ENCODE results near the gene CDK14. TPM values are rescaled to one million over a fixed set of nuclear protein-coding genes. Genes with fewer than 3 reads are reported as not detected.

The CDK14 gene
- total and polyA plus RNA-seq, 10 of the 15 experiments (the other 5 are each of a cell fraction or from before 2014, with no cell fraction given) = 6.5 to 61.3 (median 24.2) TPM

DNA sequence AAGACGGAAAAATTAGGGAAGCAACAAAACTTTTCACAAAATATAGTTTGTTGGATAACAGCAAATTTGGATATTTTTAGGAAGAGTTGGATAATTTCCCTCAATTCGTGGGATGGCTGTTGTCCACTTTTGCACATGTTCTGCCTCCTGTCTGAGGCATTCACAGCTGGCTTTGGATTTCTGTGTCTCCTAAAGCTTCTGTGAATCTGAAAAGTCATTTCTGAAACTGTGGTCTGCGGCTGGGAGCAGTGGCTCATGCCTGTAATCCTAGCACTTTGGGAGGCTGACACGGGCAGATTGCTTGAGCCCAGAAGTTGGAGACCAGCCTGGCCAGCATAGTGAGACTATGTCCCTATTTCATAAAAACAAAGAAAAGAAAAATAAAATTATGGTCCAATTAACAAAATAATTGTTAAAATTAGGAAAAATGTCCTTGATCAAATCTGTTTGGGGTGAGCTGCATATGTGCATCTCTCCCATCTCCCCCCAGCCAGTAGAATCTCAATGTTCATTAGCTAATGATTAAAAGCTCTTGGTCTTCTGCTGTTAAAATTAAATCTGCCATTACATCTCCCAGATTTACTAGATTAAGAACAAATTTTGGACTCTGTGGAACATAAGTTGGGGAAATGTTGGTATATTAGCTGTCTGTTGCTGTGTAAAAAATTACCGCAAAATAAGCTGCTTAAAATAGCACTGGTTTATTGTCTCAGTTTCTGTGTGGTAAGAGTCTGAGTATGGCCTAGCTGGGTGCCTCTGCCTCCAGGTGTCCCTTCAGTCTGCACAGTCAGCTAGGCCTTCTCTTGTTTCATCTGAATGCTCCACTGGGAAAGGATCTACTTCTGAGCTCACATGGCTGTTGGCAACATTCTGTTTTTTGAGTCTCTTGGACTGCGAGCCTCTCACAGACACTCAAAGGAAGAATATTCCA, 336.1 kb downstream of the CDK14 start (continued):
- TF ChIP-seq, protein P1, sequence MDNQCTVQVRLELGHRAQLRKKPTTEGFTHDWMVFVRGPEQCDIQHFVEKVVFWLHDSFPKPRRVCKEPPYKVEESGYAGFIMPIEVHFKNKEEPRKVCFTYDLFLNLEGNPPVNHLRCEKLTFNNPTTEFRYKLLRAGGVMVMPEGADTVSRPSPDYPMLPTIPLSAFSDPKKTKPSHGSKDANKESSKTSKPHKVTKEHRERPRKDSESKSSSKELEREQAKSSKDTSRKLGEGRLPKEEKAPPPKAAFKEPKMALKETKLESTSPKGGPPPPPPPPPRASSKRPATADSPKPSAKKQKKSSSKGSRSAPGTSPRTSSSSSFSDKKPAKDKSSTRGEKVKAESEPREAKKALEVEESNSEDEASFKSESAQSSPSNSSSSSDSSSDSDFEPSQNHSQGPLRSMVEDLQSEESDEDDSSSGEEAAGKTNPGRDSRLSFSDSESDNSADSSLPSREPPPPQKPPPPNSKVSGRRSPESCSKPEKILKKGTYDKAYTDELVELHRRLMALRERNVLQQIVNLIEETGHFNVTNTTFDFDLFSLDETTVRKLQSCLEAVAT (IDR thresholded peaks at IDR 0.05) = no peak
- TF ChIP-seq TAF1 (IDR thresholded peaks at IDR 0.05; ENCODE audit: borderline replicate concordance, low read depth, low read length) (no peak), CBX5 (IDR thresholded peaks at IDR 0.05; ENCODE audit: low read depth) (no peak; the same call in 1 of the 2 replicates), TARDBP (IDR thresholded peaks at IDR 0.05; ENCODE audit: borderline replicate concordance) (0 out of 2 replicates have a peak, but pooled peaks have one; percentile 41), HDAC6 (IDR thresholded peaks at IDR 0.05; ENCODE audit: unreplicated experiment) (no peak), BRCA1 (IDR thresholded peaks at IDR 0.05; ENCODE audit: low read depth, low read length) (no peak), PML (IDR thresholded peaks at IDR 0.05; ENCODE audit: low read length) (no peak), GATAD2B (conservative IDR thresholded peaks at IDR 0.05; ENCODE audit: low read depth) (no peak), RBBP5 (conservative IDR thresholded peaks at IDR 0.05) (0 out of 2 replicates have a peak, but pooled peaks have one; percentile 63), FOXK2 (IDR thresholded peaks at IDR 0.05) (no peak), CBFB (IDR thresholded peaks at IDR 0.05; ENCODE audit: low read depth) (peak; percentile 80), EZH2 (IDR thresholded peaks at IDR 0.05; ENCODE audit: borderline replicate concordance, control insufficient read depth, low read depth, low read length) (no peak), TCF7 (IDR thresholded peaks at IDR 0.05; ENCODE audit: borderline replicate concordance) (0 out of 2 replicates have a peak, but pooled peaks have one; percentile 5)
- TF ChIP-seq, protein P2, sequence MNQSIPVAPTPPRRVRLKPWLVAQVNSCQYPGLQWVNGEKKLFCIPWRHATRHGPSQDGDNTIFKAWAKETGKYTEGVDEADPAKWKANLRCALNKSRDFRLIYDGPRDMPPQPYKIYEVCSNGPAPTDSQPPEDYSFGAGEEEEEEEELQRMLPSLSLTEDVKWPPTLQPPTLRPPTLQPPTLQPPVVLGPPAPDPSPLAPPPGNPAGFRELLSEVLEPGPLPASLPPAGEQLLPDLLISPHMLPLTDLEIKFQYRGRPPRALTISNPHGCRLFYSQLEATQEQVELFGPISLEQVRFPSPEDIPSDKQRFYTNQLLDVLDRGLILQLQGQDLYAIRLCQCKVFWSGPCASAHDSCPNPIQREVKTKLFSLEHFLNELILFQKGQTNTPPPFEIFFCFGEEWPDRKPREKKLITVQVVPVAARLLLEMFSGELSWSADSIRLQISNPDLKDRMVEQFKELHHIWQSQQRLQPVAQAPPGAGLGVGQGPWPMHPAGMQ (IDR thresholded peaks at IDR 0.05; ENCODE audit: borderline replicate concordance) = no peak
- TF ChIP-seq, protein P3, sequence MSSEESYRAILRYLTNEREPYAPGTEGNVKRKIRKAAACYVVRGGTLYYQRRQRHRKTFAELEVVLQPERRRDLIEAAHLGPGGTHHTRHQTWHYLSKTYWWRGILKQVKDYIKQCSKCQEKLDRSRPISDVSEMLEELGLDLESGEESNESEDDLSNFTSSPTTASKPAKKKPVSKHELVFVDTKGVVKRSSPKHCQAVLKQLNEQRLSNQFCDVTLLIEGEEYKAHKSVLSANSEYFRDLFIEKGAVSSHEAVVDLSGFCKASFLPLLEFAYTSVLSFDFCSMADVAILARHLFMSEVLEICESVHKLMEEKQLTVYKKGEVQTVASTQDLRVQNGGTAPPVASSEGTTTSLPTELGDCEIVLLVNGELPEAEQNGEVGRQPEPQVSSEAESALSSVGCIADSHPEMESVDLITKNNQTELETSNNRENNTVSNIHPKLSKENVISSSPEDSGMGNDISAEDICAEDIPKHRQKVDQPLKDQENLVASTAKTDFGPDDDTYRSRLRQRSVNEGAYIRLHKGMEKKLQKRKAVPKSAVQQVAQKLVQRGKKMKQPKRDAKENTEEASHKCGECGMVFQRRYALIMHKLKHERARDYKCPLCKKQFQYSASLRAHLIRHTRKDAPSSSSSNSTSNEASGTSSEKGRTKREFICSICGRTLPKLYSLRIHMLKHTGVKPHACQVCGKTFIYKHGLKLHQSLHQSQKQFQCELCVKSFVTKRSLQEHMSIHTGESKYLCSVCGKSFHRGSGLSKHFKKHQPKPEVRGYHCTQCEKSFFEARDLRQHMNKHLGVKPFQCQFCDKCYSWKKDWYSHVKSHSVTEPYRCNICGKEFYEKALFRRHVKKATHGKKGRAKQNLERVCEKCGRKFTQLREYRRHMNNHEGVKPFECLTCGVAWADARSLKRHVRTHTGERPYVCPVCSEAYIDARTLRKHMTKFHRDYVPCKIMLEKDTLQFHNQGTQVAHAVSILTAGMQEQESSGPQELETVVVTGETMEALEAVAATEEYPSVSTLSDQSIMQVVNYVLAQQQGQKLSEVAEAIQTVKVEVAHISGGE (CRISPR knock-in tag; IDR thresholded peaks at IDR 0.05) = no peak
- TF ChIP-seq, protein P4, sequence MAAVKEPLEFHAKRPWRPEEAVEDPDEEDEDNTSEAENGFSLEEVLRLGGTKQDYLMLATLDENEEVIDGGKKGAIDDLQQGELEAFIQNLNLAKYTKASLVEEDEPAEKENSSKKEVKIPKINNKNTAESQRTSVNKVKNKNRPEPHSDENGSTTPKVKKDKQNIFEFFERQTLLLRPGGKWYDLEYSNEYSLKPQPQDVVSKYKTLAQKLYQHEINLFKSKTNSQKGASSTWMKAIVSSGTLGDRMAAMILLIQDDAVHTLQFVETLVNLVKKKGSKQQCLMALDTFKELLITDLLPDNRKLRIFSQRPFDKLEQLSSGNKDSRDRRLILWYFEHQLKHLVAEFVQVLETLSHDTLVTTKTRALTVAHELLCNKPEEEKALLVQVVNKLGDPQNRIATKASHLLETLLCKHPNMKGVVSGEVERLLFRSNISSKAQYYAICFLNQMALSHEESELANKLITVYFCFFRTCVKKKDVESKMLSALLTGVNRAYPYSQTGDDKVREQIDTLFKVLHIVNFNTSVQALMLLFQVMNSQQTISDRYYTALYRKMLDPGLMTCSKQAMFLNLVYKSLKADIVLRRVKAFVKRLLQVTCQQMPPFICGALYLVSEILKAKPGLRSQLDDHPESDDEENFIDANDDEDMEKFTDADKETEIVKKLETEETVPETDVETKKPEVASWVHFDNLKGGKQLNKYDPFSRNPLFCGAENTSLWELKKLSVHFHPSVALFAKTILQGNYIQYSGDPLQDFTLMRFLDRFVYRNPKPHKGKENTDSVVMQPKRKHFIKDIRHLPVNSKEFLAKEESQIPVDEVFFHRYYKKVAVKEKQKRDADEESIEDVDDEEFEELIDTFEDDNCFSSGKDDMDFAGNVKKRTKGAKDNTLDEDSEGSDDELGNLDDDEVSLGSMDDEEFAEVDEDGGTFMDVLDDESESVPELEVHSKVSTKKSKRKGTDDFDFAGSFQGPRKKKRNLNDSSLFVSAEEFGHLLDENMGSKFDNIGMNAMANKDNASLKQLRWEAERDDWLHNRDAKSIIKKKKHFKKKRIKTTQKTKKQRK (IDR thresholded peaks at IDR 0.05; ENCODE audit: low read depth, low read length) = no peak
- TF ChIP-seq, protein P5, sequence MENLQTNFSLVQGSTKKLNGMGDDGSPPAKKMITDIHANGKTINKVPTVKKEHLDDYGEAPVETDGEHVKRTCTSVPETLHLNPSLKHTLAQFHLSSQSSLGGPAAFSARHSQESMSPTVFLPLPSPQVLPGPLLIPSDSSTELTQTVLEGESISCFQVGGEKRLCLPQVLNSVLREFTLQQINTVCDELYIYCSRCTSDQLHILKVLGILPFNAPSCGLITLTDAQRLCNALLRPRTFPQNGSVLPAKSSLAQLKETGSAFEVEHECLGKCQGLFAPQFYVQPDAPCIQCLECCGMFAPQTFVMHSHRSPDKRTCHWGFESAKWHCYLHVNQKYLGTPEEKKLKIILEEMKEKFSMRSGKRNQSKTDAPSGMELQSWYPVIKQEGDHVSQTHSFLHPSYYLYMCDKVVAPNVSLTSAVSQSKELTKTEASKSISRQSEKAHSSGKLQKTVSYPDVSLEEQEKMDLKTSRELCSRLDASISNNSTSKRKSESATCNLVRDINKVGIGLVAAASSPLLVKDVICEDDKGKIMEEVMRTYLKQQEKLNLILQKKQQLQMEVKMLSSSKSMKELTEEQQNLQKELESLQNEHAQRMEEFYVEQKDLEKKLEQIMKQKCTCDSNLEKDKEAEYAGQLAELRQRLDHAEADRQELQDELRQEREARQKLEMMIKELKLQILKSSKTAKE (IDR thresholded peaks at IDR 0.05; ENCODE audit: low read depth, poor library complexity, severe bottlenecking) = peak; percentile 55

Data from GM12878 (cell line).